Fibroblast of lung (primary cell): Measurements from ENCODE around the gene PDE4B. TPM values are rescaled to one million over a fixed set of nuclear protein-coding genes. Genes with fewer than 3 reads are reported as not detected.

ENCODE experiments used
- DNase-seq, 2 donors: peaks; one replicate each; pipeline versions ENCODE4 v3.0.0 to v3.0.0-alpha.2; 2010; ENCODE audit warnings: low read depth in 2 of 2
- H2AFZ ChIP-seq: 2 replicates; pipeline ENCODE4 v1.5.1; 2012; ENCODE audit warnings: low read length, control low read depth, inconsistent platforms
- H3K27ac ChIP-seq: 2 replicates; pipeline ENCODE4 v1.5.1; 2011; ENCODE audit warnings: low read length, control low read depth; ENCODE audit not compliant: insufficient read depth
- H3K27me3 ChIP-seq: 2 replicates; pipeline ENCODE4 v1.5.1; 2011; ENCODE audit warnings: mild to moderate bottlenecking, low read length; ENCODE audit not compliant: control insufficient read depth, insufficient read depth
- H3K36me3 ChIP-seq: 2 replicates; pipeline ENCODE4 v1.5.1; 2011; ENCODE audit warnings: low read length; ENCODE audit not compliant: control insufficient read depth, insufficient read depth
- H3K4me1 ChIP-seq: 2 replicates; pipeline ENCODE4 v1.5.1; 2011; ENCODE audit warnings: low read length; ENCODE audit not compliant: control insufficient read depth, insufficient read depth; ENCODE audit errors: extremely low read depth
- H3K4me2 ChIP-seq: 2 replicates; pipeline ENCODE4 v1.5.1; 2011; ENCODE audit warnings: low read length, control low read depth; ENCODE audit not compliant: insufficient read depth; ENCODE audit errors: extremely low read depth
- H3K4me3 ChIP-seq, 4 experiments: fragments of 200-600 bp in 1 of 4; sonication (generic) in 1 of 4; replicated peaks in 1 of 4; 2 replicates each; pipeline ENCODE4 v1.5.1; 2011 to 2016; ENCODE audit warnings: low read length in 4 of 4, low read depth in 3 of 4, mild to moderate bottlenecking in 3 of 4, control low read depth in 2 of 4, inconsistent platforms in 1 of 4, mixed read lengths in 1 of 4; ENCODE audit not compliant: insufficient read depth in 1 of 4; ENCODE audit errors: control extremely low read depth in 1 of 4
- H3K79me2 ChIP-seq: 2 replicates; pipeline ENCODE4 v1.5.1; 2012; ENCODE audit warnings: mild to moderate bottlenecking, low read length, inconsistent platforms; ENCODE audit not compliant: control insufficient read depth, insufficient read depth
- H3K9ac ChIP-seq: 2 replicates; pipeline ENCODE4 v1.5.1; 2011; ENCODE audit warnings: mild to moderate bottlenecking, low read length, control low read depth; ENCODE audit not compliant: insufficient read depth
- H3K9me3 ChIP-seq: 2 replicates; pipeline ENCODE4 v1.5.1; 2012; ENCODE audit warnings: low read depth, low read length; ENCODE audit not compliant: control insufficient read depth, insufficient read depth
- H4K20me1 ChIP-seq: 2 replicates; pipeline ENCODE4 v1.5.1; 2011; ENCODE audit warnings: low read length; ENCODE audit not compliant: control insufficient read depth, insufficient read depth; ENCODE audit errors: extremely low read depth
- CTCF ChIP-seq, 2 donors: IDR thresholded peaks in 1 of 2; conservative IDR thresholded peaks in 1 of 2; 1 replicate in 1 of 2; 2 replicates in 1 of 2; pipeline ENCODE4 v1.5.1; 2011 to 2012; ENCODE audit warnings: low read length in 2 of 2, control low read depth in 1 of 2, inconsistent platforms in 1 of 2, low read depth in 1 of 2, mild to moderate bottlenecking in 1 of 2
- EZH2 ChIP-seq: IDR thresholded peaks from 2 replicates; pipeline ENCODE4 v1.5.1; 2012; ENCODE audit warnings: low read length, control low read depth, mild to moderate bottlenecking; ENCODE audit errors: missing control alignments
- polyA plus RNA-seq, 2 donors: library from polyadenylated mRNA; depleted of rRNA in 1 of 2; stranded (reverse) in 1 of 2; unstranded in 1 of 2; fragments of >200 nt; gene quantifications; 2 replicates each; pipeline ENCODE4 v1.2.1, GENCODE V29; 2011 to 2012; ENCODE audit warnings: missing spikeins in 1 of 2
- total RNA-seq: library from RNA; depleted of rRNA; stranded (reverse); fragments of >200 nt; gene quantifications from 2 replicates; pipeline ENCODE4 v1.2.1, GENCODE V29; 2014

Gene PDE4B
- total and polyA plus RNA-seq, 2 donors (not counting 1 experiment from before 2014, with no cell fraction given): 3.7 to 19.8 TPM

- no peak overlapping the region for H2AFZ ChIP-seq
- no peaks in the 10 kb centered on the region for H3K36me3 ChIP-seq
- no peaks in the 10 kb centered on the region for H3K27me3 ChIP-seq
- peak in 1 of 2 donors; percentile 64 for DNase-seq
- no peak overlapping the region for H3K4me2 ChIP-seq
- H3K27ac ChIP-seq: no peak overlapping the region
- no peak overlapping the region for H3K4me3 ChIP-seq
- no peaks in the 10 kb centered on the region for H4K20me1 ChIP-seq
- peaks cover 15% of the 10 kb centered on the region for H3K4me1 ChIP-seq
- no peak for TF ChIP-seq CTCF (conservative IDR thresholded peaks at IDR 0.05 in 1 of 2, IDR thresholded peaks at IDR 0.05 in 1 of 2; ENCODE audit: low read depth in 1 of 2, low read length in 2 of 2)
- TF ChIP-seq EZH2: no peak
- no peak overlapping the region for H3K9ac ChIP-seq
- H3K9me3 ChIP-seq: no peaks in the 10 kb centered on the region
- H3K79me2 ChIP-seq: no peaks in the 10 kb centered on the region
Measured at GRCh38 chr1:65827346-65827745, 34.7 kb downstream of the PDE4B start.

- no peak overlapping the region for H3K4me2 ChIP-seq
- no peaks in the 10 kb centered on the region for H3K79me2 ChIP-seq
- H3K27me3 ChIP-seq: no peaks in the 10 kb centered on the region
- H3K36me3 ChIP-seq: no peaks in the 10 kb centered on the region
- H3K9ac ChIP-seq: no peak overlapping the region
- no peak overlapping the region for H3K4me3 ChIP-seq
- no peak overlapping the region for H2AFZ ChIP-seq
- H3K27ac ChIP-seq: no peak overlapping the region
- no peaks in the 10 kb centered on the region for H4K20me1 ChIP-seq
- TF ChIP-seq EZH2 (no peak), CTCF (conservative IDR thresholded peaks at IDR 0.05 in 1 of 2, IDR thresholded peaks at IDR 0.05 in 1 of 2; ENCODE audit: low read depth in 1 of 2, low read length in 2 of 2) (no peak)
- peaks cover 11% of the 10 kb centered on the region for H3K4me1 ChIP-seq
- H3K9me3 ChIP-seq: no peaks in the 10 kb centered on the region
- no peak for DNase-seq
Measured at GRCh38 chr1:65830306-65830705, 37.6 kb downstream of the PDE4B start.

GRCh38 chr1:65832296-65832695 is 39.6 kb downstream of the PDE4B start:
- H3K79me2 ChIP-seq: no peaks in the 10 kb centered on the region
- no peak overlapping the region for H3K9ac ChIP-seq
- no peak overlapping the region for H3K4me2 ChIP-seq
- H4K20me1 ChIP-seq: no peaks in the 10 kb centered on the region
- no peak overlapping the region for H3K4me3 ChIP-seq
- H3K36me3 ChIP-seq: no peaks in the 10 kb centered on the region
- no peaks in the 10 kb centered on the region for H3K9me3 ChIP-seq
- TF ChIP-seq EZH2 (no peak), CTCF (conservative IDR thresholded peaks at IDR 0.05 in 1 of 2, IDR thresholded peaks at IDR 0.05 in 1 of 2; ENCODE audit: low read depth in 1 of 2, low read length in 2 of 2) (no peak)
- no peak overlapping the region for H2AFZ ChIP-seq
- no peak overlapping the region for H3K27ac ChIP-seq
- DNase-seq: peak; percentile 39 to 81
- no peaks in the 10 kb centered on the region for H3K27me3 ChIP-seq
- H3K4me1 ChIP-seq: peaks cover 4% of the 10 kb centered on the region
